ENCODE measurements around the gene DIS3L2.

GRCh38 chr2:231960810-231961348, 634 bp upstream of the DIS3L2 start:
- TF ChIP-seq POLR2AphosphoS5 (IDR thresholded peaks at IDR 0.05; ENCODE audit: low read depth), result no peak
- TF ChIP-seq CTCF (conservative IDR thresholded peaks at IDR 0.05; ENCODE audit: low read depth in 2 of 2), result no peak
- TF ChIP-seq EZH2 (IDR thresholded peaks at IDR 0.05; ENCODE audit: low read depth, unreplicated experiment), result no peak
- no peak for TF ChIP-seq EZH2phosphoT487 (IDR thresholded peaks at IDR 0.05; ENCODE audit: unreplicated experiment)
- no peak for TF ChIP-seq REST (IDR thresholded peaks at IDR 0.05; ENCODE audit: unreplicated experiment)
- no peak for TF ChIP-seq CREB1 (CRISPR knock-in tag; IDR thresholded peaks at IDR 0.05; ENCODE audit: low read depth)
- no peak for TF ChIP-seq ZNF114 (CRISPR knock-in tag; IDR thresholded peaks at IDR 0.05)
- TF ChIP-seq ETS1 (IDR thresholded peaks at IDR 0.05), result no peak
- TF ChIP-seq STAT1 (IDR thresholded peaks at IDR 0.05; ENCODE audit: unreplicated experiment), result no peak
